HG02884 (cell line): ENCODE data around the gene LRRN2.
"Not testable (repeated sequence)": the region's sequence is repeated elsewhere in the genome, so short reads cannot be mapped to it uniquely, and the experiment has no call there.

ENCODE experiments used
- ATAC-seq: cut with Tn5 transposase; IDR thresholded peaks from one replicate; pipeline ENCODE4 v1.9.1; 2021; ENCODE audit warnings: mild to moderate bottlenecking, moderate library complexity; ENCODE audit not compliant: unreplicated experiment

Gene LRRN2

GRCh38 chr1:204692841-204693356 is 7.4 kb upstream of the LRRN2 start:
- no peak for ATAC-seq

GRCh38 chr1:204692325-204692840 is 6.8 kb upstream of the LRRN2 start:
- ATAC-seq, result no peak

DNA sequence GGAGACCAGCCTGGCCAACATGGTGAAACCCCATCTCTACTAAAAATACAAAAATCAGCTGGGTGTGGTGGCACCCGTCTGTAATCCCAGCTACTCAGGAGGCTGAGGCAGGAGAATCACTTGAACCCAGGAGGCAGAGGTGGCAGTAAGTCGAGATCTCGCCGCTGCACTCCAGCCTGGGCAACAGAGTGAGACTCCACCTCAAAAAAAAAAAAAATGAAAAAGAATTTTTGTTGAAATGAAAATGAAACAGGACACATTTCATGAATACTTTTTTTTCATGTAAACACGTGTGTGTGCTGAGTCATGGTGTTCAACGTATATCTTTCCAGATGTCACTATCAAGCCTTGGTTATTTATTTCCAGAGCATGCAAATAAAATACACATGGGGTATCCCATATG is 5.8 kb upstream of the LRRN2 start:
- not testable (repeated sequence) for ATAC-seq

DNA sequence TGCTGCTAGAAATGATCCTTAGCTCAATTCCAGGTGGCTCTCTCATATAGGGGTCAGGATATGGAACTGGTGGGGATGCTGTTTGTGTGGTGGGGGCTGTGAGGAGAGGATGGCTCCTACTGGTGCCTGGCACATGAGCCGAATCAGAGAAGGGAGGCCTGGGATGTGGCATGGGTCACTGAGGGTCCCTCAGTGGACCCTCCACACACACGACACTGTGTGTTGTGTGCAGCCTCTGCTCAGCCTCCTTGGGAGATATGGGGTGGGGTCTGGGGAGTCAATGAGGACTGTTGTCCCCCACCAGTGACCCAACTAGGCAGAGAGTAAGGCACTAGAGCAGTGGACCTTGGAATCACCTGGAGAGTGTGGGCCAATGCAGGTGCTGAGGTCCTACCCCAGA is 3.2 kb upstream of the LRRN2 start:
- ATAC-seq, result no peak

DNA sequence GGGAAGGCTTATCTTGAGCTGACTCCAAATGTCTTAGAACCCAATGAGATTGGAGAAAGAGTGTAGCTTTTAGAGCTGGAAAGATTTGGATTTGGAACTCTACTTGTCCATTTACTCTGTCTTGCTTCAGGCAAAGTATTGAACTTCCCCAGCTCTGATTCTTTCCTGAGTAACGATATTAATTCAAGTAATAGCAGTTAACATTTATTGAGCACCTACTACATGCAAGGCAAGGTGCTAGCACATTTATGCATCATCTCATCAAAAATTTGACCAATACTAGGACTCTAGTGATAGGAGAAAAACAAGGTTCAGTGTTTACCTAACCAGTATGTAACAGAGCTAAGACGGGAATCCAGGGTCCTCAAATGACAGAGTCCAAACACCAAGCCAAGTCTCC is 2.5 kb upstream of the LRRN2 start:
- ATAC-seq, result no peak

DNA sequence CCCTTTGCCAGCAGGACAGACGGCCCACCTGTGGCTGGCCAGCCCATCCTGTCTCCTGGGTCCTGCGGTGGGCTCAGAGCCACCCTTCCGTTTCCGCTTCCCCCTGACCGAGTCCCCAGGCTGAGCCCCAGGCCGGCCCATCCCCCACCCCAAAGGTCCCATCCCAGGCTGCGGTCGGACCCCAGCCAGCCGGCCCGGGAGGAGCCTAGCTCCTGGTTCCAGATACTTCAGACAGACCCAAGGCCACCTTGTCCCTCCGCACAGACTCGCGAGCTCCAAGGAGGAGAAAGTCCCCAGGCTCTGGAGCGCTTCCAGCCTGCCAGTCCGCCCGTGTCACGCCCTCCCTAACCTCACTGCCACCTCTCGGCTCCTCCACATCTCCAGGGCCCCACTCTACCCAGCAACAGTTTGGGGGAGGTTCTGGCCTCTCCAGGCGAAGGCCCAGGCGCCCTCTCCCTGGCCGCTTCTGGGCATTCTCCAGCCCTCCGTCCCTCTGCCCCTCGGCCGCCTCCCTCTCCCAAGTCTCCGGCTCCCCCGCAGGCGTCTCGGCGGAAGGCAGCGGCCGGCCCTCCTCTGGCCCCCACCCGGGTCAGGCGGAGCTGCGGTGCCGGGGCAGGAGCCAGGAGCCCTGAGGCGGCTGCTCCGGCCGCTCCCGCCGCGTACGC is 835 bp downstream of the LRRN2 start:
- no peak for ATAC-seq

GRCh38 chr1:204684206-204684570 is 1.4 kb downstream of the LRRN2 start:
- no peak for ATAC-seq

- ATAC-seq, result no peak
Measured at GRCh38 chr1:204683284-204684205, 2.0 kb downstream of the LRRN2 start.

DNA sequence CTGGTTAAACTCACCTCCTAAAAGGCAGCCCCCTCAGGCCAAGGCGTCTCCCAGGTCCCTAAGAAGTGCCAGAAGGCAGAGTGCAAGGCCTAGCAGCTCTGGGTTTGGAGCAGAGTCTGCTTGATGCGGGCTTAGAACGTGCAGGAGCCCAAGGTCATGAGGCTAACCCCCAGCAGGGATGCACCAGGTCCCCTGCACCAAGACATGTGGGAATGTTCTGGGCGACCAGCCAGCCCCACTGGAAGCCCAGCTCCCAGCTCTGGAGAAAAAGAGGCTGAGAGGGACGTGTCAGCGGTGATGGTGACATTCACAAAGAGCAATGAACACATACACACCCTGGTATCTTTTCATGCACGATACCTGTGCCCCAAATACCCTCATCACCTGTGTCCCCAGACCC is 5.1 kb downstream of the LRRN2 start:
- no peak for ATAC-seq

- no peak for ATAC-seq
Measured at GRCh38 chr1:204680051-204680450, 5.5 kb downstream of the LRRN2 start.

DNA sequence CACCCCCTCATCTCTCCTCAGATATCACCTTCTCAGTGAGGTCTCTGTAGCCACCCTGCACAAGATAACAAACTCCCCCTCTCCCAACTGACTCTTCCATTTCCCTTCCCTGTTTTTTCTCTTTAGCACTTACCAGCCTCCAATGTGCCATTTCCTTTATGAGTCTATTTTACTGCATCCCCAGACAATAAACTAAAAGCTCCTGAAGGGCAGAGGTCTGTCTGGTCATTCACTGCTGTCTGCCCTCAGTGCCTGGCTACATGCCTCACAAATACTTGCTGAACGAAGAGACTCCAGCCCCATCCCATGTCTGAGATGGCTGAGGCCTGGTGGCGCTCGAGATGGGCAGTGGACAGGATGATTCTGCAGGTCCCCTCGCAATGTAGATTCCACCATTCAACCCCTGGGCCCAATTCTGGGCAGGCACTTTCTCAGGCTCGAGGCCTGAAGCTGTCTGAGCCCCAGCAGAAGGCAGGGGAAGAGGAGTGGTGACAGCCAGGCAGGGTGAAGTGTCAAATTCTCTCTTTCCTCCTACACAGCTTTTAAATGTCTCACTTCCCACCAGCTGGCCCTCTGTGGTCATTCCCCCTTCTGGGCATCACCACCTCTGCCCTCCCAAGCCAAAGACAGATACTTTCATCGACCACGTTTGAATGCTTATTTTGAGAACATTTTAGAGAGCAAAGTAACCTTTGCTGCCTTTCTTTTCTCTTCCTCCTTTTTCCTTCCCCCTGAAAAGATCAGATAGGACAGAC is 6.6 kb downstream of the LRRN2 start:
- ATAC-seq, result no peak

GRCh38 chr1:204677864-204678263 is 7.7 kb downstream of the LRRN2 start:
- no peak for ATAC-seq

DNA sequence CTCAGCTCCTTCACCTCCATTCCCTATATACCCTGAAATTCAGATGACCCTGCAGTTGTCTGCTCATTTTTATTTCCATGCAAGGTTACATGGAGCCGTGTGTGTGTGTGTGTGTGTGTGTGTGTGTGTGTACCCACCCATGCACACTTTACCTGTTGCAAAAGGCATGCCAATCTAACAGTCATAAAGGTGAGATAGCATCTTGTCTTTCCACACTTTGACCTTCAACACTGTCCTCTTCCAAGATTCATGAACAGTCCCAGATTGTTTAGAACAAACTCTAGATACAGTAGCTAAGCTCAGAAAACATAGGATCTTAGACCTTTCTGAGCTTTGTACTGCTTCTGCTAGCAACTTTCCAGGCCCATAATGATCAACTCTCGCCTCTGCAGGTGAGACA is 9.5 kb downstream of the LRRN2 start:
- no peak for ATAC-seq

DNA sequence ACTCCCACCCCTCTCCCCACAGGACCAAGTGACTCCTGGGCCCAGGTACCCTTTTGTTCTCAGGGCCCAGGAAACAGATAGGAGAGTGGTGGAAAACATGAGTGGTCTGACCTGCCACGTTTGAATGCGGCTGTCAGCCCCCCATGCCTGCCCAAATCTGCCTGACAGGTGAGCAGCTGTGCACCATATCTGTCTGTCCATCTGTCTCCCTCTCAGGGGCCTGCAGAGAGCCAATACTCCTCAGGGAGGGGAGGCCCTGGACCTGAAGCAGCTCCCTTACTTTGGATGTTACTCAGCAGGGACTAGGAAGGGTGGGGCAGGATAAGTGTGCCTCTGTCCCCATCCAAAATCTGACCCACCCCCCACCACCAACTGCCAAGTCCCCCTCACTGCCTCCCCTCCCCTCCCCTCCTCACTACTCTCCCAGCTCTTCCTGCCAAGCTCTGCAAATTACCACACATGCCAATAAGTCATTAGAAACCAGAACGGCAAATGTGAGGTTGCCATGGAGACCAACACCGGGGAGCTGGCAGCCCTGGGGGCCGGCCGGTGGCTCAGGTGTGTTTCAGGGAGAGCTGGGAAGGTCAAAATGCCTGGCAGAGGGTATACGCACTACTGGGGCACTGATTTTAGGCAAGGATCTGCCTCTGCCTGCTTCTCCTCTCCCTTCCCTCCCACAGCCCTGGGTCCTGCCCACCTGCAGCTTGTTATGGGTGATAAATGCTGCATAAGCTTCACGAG is 11.5 kb downstream of the LRRN2 start:
- no peak for ATAC-seq

GRCh38 chr1:204673209-204673608 is 12.3 kb downstream of the LRRN2 start:
- ATAC-seq, result no peak

DNA sequence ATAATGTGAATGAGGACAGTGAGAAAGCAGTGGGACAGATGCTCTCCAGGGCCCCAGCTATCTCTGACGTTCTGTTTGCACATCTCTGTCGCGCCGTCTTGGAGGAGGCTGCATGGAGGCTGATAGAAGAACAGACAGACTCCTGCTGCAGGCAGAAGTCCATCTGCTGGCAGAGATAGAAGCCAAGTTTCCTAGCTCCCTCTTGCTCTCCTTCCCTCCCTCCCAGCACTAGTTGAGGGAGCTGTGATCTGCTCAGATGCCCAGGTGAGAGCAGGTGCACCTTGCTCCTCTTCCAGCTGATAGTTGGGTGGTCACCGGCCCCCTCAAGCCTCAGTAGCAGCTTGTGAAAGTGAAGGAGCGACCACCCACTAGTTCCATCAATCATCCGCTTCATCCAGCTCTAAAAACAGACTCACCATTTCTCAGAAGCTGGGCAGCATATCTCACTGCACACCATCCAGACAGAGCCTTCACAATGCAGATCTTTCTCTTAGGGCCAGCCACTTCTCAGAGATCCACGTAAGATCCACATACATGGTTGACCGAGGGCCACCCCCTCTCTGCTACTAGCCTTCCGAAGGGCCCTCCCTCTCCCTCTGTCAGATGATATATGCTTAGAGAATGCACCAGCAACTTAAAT is 12.9 kb downstream of the LRRN2 start:
- ATAC-seq, result no peak

DNA sequence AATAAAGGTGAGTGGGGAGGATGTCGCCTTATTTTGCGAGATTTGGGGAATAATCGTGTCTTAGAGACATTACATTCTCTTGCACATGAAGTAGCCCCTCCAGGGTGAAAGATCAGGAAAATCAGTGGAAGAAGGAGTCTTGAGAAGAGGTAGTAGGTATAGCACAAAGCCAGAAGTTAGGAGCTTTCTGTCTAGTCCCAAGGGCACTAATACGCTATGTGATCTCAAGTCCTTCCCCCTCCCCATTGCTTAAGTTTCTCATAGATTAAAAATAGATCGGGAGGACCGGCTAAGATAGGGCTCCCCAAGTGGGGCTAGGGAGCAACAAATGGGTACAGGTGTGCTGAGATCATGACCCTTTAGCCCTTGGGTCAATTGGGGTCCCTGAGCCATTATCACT is 13.5 kb downstream of the LRRN2 start:
- no peak for ATAC-seq

- ATAC-seq, result no peak
Measured at GRCh38 chr1:204670152-204670927, 15.2 kb downstream of the LRRN2 start.

DNA sequence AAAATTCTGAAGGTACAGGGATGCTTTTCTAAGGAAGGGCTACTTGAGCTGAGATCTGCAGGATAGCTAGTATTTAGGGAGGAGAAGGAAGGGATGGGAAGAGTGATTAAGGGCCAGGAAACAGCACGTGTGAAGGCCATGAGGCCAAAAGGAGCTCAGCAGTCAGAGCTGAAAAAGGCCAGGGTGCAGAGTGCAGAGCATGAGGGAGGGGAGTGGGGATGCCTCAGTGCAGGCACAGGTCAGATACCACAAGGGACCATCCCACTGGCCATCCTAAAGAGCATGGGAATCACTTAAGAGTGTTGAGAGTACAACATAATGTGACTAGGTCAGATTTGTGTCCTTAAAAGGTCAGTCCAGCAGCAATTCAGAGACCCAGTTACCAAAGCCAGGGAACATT is 16.0 kb downstream of the LRRN2 start:
- ATAC-seq, result no peak

DNA sequence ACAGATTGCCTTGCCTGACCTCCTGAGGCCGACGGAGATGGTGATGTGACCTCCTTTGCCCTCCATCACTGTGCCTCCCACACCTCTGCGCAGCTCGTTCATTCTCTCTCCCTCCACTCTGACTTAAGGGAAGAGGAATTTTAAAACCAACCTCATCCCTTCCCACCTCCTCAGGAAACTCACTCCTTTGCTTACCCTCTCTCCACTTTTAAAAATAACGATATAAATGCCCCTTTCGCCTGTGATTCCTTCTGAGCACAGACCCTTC is 21.2 kb downstream of the LRRN2 start:
- ATAC-seq, result no peak
